ENCODE results near the gene DOK4. TPM values are rescaled to one million over a fixed set of nuclear protein-coding genes. Genes with fewer than 3 reads are reported as not detected.

The DOK4 gene
- total RNA-seq, 1 experiment from 2014 or later = 13.1 TPM

DNA sequence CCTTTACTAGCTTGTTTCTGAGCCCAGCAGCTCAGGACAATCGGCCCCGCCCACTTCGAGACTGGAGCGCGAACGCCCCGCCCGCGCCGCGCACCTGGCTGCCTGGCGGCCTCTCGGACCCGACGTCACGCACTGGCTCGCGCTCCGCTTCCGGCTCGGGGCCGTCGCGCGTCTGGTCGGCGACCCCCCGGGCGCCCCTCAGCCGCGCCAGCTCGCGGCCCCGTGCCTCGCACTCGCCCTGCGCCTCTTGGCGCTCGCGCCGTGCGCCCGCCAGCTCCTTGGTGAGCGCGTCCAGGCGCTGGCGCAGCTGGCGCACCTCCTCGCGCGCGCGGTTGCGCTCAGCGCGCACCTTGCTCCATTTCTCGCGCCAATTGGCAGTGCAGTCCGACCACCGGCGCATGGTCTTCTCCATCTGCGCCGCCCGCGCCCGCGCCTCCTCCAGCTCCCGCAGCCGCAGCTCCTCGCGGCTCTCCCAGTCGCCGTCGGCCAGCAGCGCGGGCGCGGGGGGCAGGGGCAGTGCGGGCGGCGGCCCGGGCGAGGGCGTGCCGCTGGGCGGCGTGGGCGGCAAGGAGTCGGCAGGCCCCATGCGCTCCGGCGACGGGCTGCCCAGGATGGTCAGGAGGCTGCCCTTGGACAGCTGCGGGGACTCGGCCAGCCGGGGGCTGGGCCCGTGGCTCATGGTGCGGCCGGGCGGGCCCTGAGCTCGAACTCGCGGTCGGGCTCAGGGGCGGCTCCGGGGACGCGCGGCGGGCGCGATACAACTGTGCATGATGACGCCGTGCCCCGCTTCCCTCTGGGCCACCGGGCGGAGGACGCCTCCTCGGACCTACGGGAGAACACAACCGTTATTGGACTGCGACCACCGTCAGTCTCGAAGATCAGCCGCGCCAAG is 42.5 kb upstream of the DOK4 start:
- peak overlapping the region in 1 of 3 experiments; percentile 77; a peak in 1 of 7 replicates for H3K27ac Mint-ChIP-seq
- H3K23me2 ChIP-seq (ENCODE audit: insufficient read length, low read depth, low read length, poor library complexity, severe bottlenecking) = peaks cover 9% of the 10 kb centered on the region
- peak overlapping the region; percentile 63 for H3K4me2 ChIP-seq (ENCODE audit: insufficient read depth, insufficient read length, low read length)

More for the DNA sequence above, 42.5 kb upstream of the DOK4 start:
- Histone ChIP-seq H2AK5ac (ENCODE audit: insufficient read length, low read length) (no peak overlapping the region), H3K27ac (ENCODE audit: insufficient read length, low read depth, low read length) (no peak overlapping the region), H3K18ac (ENCODE audit: insufficient read length, low read depth, low read length) (peak overlapping the region; percentile 33), H2BK12ac (ENCODE audit: insufficient read length, low read depth, low read length) (no peak overlapping the region), H3K4ac (ENCODE audit: low read depth, low read length) (no peak overlapping the region), H4K5ac (ENCODE audit: insufficient read length, low read depth, low read length) (no peak overlapping the region), H4K91ac (ENCODE audit: insufficient read length, low read depth, low read length) (no peak overlapping the region), H3K56ac (ENCODE audit: insufficient read length, low read depth, low read length) (no peak overlapping the region), H3K14ac (ENCODE audit: insufficient read depth, low read length) (peak overlapping the region; percentile 93), H3T11ph (ENCODE audit: low read length) (no peak overlapping the region), H3K9ac (ENCODE audit: extremely low read depth, insufficient read length, low read length) (no peak overlapping the region), H2BK15ac (ENCODE audit: low read depth, low read length) (no peak overlapping the region), H3K9me3 (ENCODE audit: control insufficient read depth, low read depth, low read length) (no peaks in the 10 kb centered on the region), H4K8ac (replicated peaks; ENCODE audit: insufficient read length, low read depth, low read length) (no peak overlapping the region), H4K20me1 (ENCODE audit: control insufficient read depth, insufficient read depth, insufficient read length) (peaks cover 3% of the 10 kb centered on the region), H3K79me2 (ENCODE audit: insufficient read depth, low read length) (no peaks in the 10 kb centered on the region), H2BK5ac (ENCODE audit: insufficient read length, low read length) (no peak overlapping the region), H2AFZ (ENCODE audit: low read length) (no peak overlapping the region), H3K23ac (ENCODE audit: insufficient read length, low read depth, low read length) (no peak overlapping the region), H3K79me1 (ENCODE audit: insufficient read depth, low read depth, low read length, poor library complexity, severe bottlenecking) (no peaks in the 10 kb centered on the region), H2BK20ac (ENCODE audit: low read depth, low read length, poor library complexity, severe bottlenecking) (no peak overlapping the region), H2BK120ac (ENCODE audit: low read depth, low read length, poor library complexity, severe bottlenecking) (no peak overlapping the region), H3K4me1 (ENCODE audit: insufficient read depth, low read length) (peaks cover 5% of the 10 kb centered on the region; the same call in 1 of the 2 replicates), H3K27me3 (ENCODE audit: insufficient read depth, low read length) (no peaks in the 10 kb centered on the region; the same call in 1 of the 2 replicates)
- DNase-seq = peak; percentile 94
- Mint-ChIP-seq H3K27me3 (ENCODE audit: low read depth) (peaks cover 23% of the 10 kb centered on the region), H3K36me3 (ENCODE audit: insufficient read depth in 1 of 3, low read depth in 3 of 3) (peaks cover 15 to 26% (median 26%) of the 10 kb centered on the region in 3 experiments; a peak in 6 of 7 replicates), H3K9me3 (no peaks in the 10 kb centered on the region), H3K4me1 (peaks cover 44 to 53% of the 10 kb centered on the region in 2 experiments), H3K4me3 (peak overlapping the region; percentile 77 to 88)
- TF ChIP-seq, protein P1, sequence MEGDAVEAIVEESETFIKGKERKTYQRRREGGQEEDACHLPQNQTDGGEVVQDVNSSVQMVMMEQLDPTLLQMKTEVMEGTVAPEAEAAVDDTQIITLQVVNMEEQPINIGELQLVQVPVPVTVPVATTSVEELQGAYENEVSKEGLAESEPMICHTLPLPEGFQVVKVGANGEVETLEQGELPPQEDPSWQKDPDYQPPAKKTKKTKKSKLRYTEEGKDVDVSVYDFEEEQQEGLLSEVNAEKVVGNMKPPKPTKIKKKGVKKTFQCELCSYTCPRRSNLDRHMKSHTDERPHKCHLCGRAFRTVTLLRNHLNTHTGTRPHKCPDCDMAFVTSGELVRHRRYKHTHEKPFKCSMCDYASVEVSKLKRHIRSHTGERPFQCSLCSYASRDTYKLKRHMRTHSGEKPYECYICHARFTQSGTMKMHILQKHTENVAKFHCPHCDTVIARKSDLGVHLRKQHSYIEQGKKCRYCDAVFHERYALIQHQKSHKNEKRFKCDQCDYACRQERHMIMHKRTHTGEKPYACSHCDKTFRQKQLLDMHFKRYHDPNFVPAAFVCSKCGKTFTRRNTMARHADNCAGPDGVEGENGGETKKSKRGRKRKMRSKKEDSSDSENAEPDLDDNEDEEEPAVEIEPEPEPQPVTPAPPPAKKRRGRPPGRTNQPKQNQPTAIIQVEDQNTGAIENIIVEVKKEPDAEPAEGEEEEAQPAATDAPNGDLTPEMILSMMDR (conservative IDR thresholded peaks at IDR 0.05) = no peak
- no CpG with 5 or more reads among the region's 126 CpGs for WGBS (ENCODE audit: extremely low coverage, insufficient read length, low lambda C conversion rate)

Measured in H9 (cell line).